ENCODE results near the gene S100A3.

The S100A3 gene

GRCh38 chr1:153513666-153514065 lies 35.4 kb downstream of the S100A3 start:
- Histone ChIP-seq H3K4me2 (no peak overlapping the region), H3K27ac (no peak overlapping the region), H3K4me3 (no peak overlapping the region), H3K27me3 (no peaks in the 10 kb centered on the region), H3K9me3 (no peaks in the 10 kb centered on the region), H4K20me1 (no peaks in the 10 kb centered on the region), H3K4me1 (peaks cover 49% of the 10 kb centered on the region), H3K9ac (no peak overlapping the region), H3K36me3 (no peaks in the 10 kb centered on the region)
- no peak for TF ChIP-seq Cebpa-rat (IDR thresholded peaks at IDR 0.05)

GRCh38 chr1:153513023-153513422 lies 36.0 kb downstream of the S100A3 start:
- Histone ChIP-seq H3K36me3 (no peaks in the 10 kb centered on the region), H3K27me3 (no peaks in the 10 kb centered on the region), H3K9me3 (no peaks in the 10 kb centered on the region), H4K20me1 (no peaks in the 10 kb centered on the region), H3K4me3 (no peak overlapping the region), H3K4me2 (peak overlapping the region; percentile 46), H3K9ac (no peak overlapping the region), H3K4me1 (peaks cover 43% of the 10 kb centered on the region), H3K27ac (no peak overlapping the region)
- no peak for TF ChIP-seq Cebpa-rat (IDR thresholded peaks at IDR 0.05)

- Histone ChIP-seq H3K9ac (no peak overlapping the region), H3K9me3 (no peaks in the 10 kb centered on the region), H3K27ac (no peak overlapping the region), H3K27me3 (no peaks in the 10 kb centered on the region), H3K4me1 (peaks cover 36% of the 10 kb centered on the region), H3K4me2 (peak overlapping the region; percentile 27; the same call in 1 of the 2 replicates), H3K4me3 (no peak overlapping the region), H3K36me3 (no peaks in the 10 kb centered on the region), H4K20me1 (no peaks in the 10 kb centered on the region)
- TF ChIP-seq Cebpa-rat (IDR thresholded peaks at IDR 0.05), result no peak
These were observed 38.1 kb downstream of the S100A3 start for GRCh38 chr1:153510984-153511410.

DNA sequence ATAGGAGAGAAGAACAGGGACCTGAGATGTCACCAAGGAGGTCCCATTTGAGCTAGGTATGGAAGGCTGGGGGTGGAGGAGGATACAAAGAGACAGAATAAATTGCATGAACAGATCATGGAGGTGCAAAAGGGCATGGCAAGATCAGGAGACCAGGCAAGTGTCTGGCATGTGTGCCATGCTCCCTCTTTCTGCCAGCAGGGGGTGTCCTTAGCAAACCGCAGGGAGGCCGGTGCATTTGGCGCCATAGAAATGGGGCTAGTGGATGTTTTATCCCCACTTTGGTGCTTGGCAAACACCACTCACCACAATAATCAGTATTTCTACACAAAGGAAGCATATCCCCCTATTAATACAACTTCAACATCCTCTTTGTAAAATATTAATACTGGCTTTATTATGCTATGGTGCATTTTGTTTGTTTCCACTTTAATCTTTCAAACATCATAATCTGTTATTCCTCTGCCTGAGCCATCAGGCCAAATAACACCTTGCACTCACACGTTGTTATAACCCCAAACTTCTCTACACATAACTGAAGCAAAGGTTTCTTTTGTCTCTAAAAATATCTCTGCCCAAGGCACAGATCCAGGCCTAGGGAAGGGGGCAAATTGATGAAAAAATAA lies 39.2 kb downstream of the S100A3 start:
- H3K27me3 ChIP-seq, result no peaks in the 10 kb centered on the region
- H3K4me1 ChIP-seq, result peaks cover 24% of the 10 kb centered on the region
- H3K4me2 ChIP-seq, result no peak overlapping the region
- H3K27ac ChIP-seq, result no peak overlapping the region
- TF ChIP-seq Cebpa-rat (IDR thresholded peaks at IDR 0.05), result no peak
- H4K20me1 ChIP-seq, result no peaks in the 10 kb centered on the region
- no peaks in the 10 kb centered on the region for H3K36me3 ChIP-seq
- no peak overlapping the region for H3K4me3 ChIP-seq
- no peaks in the 10 kb centered on the region for H3K9me3 ChIP-seq
- no peak overlapping the region for H3K9ac ChIP-seq

GRCh38 chr1:153509036-153509435 lies 40.0 kb downstream of the S100A3 start:
- H3K27me3 ChIP-seq, result no peaks in the 10 kb centered on the region
- H3K4me1 ChIP-seq, result peaks cover 24% of the 10 kb centered on the region
- no peaks in the 10 kb centered on the region for H3K36me3 ChIP-seq
- TF ChIP-seq Cebpa-rat (IDR thresholded peaks at IDR 0.05), result no peak
- H3K4me2 ChIP-seq, result no peak overlapping the region
- H3K9ac ChIP-seq, result no peak overlapping the region
- no peaks in the 10 kb centered on the region for H3K9me3 ChIP-seq
- H3K4me3 ChIP-seq, result no peak overlapping the region
- H4K20me1 ChIP-seq, result no peaks in the 10 kb centered on the region
- no peak overlapping the region for H3K27ac ChIP-seq

GRCh38 chr1:153507926-153508583 lies 41.0 kb downstream of the S100A3 start:
- Histone ChIP-seq H3K9ac (no peak overlapping the region; the same call in 1 of the 2 replicates), H4K20me1 (no peaks in the 10 kb centered on the region), H3K9me3 (no peaks in the 10 kb centered on the region), H3K36me3 (no peaks in the 10 kb centered on the region), H3K27me3 (no peaks in the 10 kb centered on the region), H3K27ac (no peak overlapping the region), H3K4me3 (no peak overlapping the region), H3K4me2 (no peak overlapping the region), H3K4me1 (peaks cover 20% of the 10 kb centered on the region)
- no peak for TF ChIP-seq Cebpa-rat (IDR thresholded peaks at IDR 0.05)

DNA sequence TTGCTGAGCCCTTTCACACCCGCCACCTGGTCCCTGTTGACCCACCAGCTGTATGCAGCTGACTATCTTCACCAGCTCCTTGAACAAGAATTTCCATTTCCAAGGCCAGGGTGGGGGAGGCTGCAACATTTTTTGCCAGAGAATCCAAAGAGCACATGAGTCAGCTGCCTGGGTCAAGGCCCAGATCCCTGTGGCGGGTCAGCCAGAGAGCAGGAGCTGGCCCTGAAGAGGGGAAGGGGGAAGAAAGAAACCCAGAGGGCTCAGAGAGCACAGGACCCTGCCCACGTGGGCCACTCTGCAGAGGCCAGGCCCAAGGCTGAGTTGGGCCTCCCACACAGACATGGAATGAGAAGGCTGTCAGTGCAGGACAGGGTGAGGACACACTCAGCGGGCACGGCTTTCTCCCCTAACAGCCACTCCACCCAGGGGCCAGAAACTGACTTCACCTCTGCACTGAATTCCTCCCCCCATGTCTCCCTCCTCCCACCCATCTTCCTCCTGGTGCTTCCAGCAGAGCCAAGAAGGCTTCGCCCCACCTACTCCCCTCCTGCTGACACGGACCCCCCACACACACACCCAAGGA lies 42.1 kb downstream of the S100A3 start:
- Histone ChIP-seq H3K4me3 (no peak overlapping the region), H3K9me3 (no peaks in the 10 kb centered on the region), H3K36me3 (no peaks in the 10 kb centered on the region), H3K4me1 (peaks cover 15% of the 10 kb centered on the region), H3K4me2 (no peak overlapping the region), H3K27me3 (no peaks in the 10 kb centered on the region), H3K27ac (no peak overlapping the region), H3K9ac (no peak overlapping the region), H4K20me1 (no peaks in the 10 kb centered on the region)
- no peak for TF ChIP-seq Cebpa-rat (IDR thresholded peaks at IDR 0.05)

- Histone ChIP-seq H3K4me1 (peaks cover 15% of the 10 kb centered on the region), H4K20me1 (no peaks in the 10 kb centered on the region), H3K4me3 (no peak overlapping the region), H3K27ac (no peak overlapping the region), H3K27me3 (no peaks in the 10 kb centered on the region), H3K36me3 (no peaks in the 10 kb centered on the region), H3K4me2 (no peak overlapping the region), H3K9me3 (no peaks in the 10 kb centered on the region), H3K9ac (no peak overlapping the region)
- no peak for TF ChIP-seq Cebpa-rat (IDR thresholded peaks at IDR 0.05)
These were observed 42.7 kb downstream of the S100A3 start for GRCh38 chr1:153506386-153506785.

GRCh38 chr1:153505576-153505975 lies 43.5 kb downstream of the S100A3 start:
- no peak overlapping the region for H3K9ac ChIP-seq
- TF ChIP-seq Cebpa-rat (IDR thresholded peaks at IDR 0.05), result no peak
- H3K4me2 ChIP-seq, result no peak overlapping the region
- no peaks in the 10 kb centered on the region for H4K20me1 ChIP-seq
- H3K27ac ChIP-seq, result no peak overlapping the region
- no peaks in the 10 kb centered on the region for H3K36me3 ChIP-seq
- H3K4me3 ChIP-seq, result no peak overlapping the region
- no peaks in the 10 kb centered on the region for H3K27me3 ChIP-seq
- H3K4me1 ChIP-seq, result peaks cover 8% of the 10 kb centered on the region
- H3K9me3 ChIP-seq, result no peaks in the 10 kb centered on the region

- H4K20me1 ChIP-seq, result no peaks in the 10 kb centered on the region
- H3K27ac ChIP-seq, result no peak overlapping the region
- no peak overlapping the region for H3K9ac ChIP-seq
- no peaks in the 10 kb centered on the region for H3K27me3 ChIP-seq
- no peaks in the 10 kb centered on the region for H3K36me3 ChIP-seq
- no peak for TF ChIP-seq Cebpa-rat (IDR thresholded peaks at IDR 0.05)
- no peak overlapping the region for H3K4me2 ChIP-seq
- no peaks in the 10 kb centered on the region for H3K9me3 ChIP-seq
- H3K4me3 ChIP-seq, result no peak overlapping the region
- H3K4me1 ChIP-seq, result peaks cover 4% of the 10 kb centered on the region; the same call in 1 of the 2 replicates
These were observed 45.3 kb downstream of the S100A3 start for GRCh38 chr1:153503766-153504165.
